Ovary (tissue), 3 donors: ENCODE results near the gene PARD3B.

Experiments
- EP300 ChIP-seq: sonication (generic); formaldehyde crosslinking; IDR thresholded peaks from one replicate; pipeline ENCODE4 v1.6.1; 2017; ENCODE audit warnings: antibody characterized with exemption
- TF ChIP-seq, protein P1 (sequence below), 3 donors: fragments of 450-650 bp in 2 of 3; fragments of 200-600 bp in 1 of 3; IDR thresholded peaks; one replicate each; pipeline versions ENCODE4 v1.5.1 to v1.8.0; 2016 to 2022; ENCODE audit warnings: antibody characterized with exemption in 3 of 3, mild to moderate bottlenecking in 1 of 3
- donor health status: DM: no; HTN: no; CAD: no.

DNA sequence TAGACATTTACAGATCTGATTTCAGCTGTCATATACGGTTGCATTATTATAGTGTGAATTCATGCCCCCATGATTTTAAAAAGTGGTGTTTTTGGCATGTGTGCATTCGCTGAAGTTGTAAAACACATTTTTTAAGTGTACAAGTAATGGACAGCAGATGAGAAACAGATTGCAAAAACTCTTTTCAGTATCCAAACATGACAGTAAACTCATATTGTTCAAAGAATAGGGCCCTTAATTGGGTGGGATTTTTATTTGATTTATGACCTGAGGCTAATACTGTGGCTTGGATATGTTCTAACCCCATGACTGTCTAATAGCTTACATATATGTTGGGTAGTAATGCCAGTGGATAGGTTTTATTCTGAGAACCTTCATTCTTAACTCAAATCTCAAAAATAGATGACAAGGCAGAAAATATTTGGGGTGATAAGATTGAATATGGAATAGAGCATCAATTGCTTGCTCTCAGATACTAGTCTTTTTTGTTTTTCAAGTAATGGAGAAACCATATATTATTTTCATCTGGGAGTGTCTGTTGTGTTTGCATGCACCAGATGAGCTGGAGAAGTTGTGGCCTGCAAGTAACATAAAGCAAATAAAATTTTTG, 118.6 kb downstream of the PARD3B start:
- TF ChIP-seq, protein P1, sequence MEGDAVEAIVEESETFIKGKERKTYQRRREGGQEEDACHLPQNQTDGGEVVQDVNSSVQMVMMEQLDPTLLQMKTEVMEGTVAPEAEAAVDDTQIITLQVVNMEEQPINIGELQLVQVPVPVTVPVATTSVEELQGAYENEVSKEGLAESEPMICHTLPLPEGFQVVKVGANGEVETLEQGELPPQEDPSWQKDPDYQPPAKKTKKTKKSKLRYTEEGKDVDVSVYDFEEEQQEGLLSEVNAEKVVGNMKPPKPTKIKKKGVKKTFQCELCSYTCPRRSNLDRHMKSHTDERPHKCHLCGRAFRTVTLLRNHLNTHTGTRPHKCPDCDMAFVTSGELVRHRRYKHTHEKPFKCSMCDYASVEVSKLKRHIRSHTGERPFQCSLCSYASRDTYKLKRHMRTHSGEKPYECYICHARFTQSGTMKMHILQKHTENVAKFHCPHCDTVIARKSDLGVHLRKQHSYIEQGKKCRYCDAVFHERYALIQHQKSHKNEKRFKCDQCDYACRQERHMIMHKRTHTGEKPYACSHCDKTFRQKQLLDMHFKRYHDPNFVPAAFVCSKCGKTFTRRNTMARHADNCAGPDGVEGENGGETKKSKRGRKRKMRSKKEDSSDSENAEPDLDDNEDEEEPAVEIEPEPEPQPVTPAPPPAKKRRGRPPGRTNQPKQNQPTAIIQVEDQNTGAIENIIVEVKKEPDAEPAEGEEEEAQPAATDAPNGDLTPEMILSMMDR (IDR thresholded peaks at IDR 0.05): no peak
- no peak for TF ChIP-seq EP300
